Loucy (cell line): Measurements from ENCODE around the gene NR2F1.

ENCODE experiments used
- EZH2phosphoT487 ChIP-seq: fragments of 200-600 bp; IDR thresholded peaks from 2 replicates; pipeline ENCODE4 v1.6.1; 2018; ENCODE audit warnings: antibody characterized with exemption, mild to moderate bottlenecking, moderate library complexity, borderline replicate concordance
- TF ChIP-seq, protein P1 (sequence below): fragments of 200-600 bp; sonication (generic); conservative IDR thresholded peaks from 2 replicates; pipeline ENCODE4 v1.5.1; 2014; ENCODE audit warnings: mild to moderate bottlenecking, antibody characterized with exemption, low read length

DNA sequence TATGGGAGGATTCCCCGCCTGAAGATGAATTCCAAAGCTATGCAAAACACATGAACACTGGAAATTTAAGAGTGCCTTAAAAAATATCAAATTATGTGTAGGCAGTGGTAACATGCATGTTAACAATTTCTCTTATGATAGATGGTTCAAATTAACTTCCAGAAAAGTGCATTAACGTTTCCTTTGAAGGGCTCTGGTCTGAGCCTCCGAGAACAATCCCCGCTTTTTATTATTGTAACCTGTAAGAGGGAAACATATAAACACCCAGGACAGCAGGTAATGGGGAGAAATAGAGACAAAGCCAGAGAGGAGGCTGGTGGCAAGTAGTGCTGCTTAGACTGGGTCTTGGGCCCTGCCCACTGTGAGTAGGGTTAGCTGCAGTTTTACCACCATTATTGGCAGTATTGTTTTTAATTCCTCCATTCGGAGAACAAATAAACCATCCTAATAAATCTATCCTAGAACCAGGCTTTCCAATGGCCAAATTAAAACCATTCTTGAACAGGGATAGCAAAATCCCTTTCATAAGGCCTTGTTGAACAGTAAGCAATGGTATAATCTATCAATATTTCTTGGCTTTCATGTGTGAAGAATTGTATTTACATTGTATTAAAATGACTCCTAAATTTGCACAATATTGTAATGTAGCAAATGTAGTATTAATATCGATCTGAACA is 6.3 kb downstream of the NR2F1 start:
- TF ChIP-seq, protein P1, sequence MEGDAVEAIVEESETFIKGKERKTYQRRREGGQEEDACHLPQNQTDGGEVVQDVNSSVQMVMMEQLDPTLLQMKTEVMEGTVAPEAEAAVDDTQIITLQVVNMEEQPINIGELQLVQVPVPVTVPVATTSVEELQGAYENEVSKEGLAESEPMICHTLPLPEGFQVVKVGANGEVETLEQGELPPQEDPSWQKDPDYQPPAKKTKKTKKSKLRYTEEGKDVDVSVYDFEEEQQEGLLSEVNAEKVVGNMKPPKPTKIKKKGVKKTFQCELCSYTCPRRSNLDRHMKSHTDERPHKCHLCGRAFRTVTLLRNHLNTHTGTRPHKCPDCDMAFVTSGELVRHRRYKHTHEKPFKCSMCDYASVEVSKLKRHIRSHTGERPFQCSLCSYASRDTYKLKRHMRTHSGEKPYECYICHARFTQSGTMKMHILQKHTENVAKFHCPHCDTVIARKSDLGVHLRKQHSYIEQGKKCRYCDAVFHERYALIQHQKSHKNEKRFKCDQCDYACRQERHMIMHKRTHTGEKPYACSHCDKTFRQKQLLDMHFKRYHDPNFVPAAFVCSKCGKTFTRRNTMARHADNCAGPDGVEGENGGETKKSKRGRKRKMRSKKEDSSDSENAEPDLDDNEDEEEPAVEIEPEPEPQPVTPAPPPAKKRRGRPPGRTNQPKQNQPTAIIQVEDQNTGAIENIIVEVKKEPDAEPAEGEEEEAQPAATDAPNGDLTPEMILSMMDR = no peak
- no peak for TF ChIP-seq EZH2phosphoT487
